GM19025 (cell line): Measurements from ENCODE around the gene C6orf47.

Experiments
- ATAC-seq: cut with Tn5 transposase; IDR thresholded peaks from one replicate; pipeline ENCODE4 v1.9.1; 2021; ENCODE audit warnings: mild to moderate bottlenecking, low read depth, moderate library complexity; ENCODE audit not compliant: unreplicated experiment

The C6orf47 gene

DNA sequence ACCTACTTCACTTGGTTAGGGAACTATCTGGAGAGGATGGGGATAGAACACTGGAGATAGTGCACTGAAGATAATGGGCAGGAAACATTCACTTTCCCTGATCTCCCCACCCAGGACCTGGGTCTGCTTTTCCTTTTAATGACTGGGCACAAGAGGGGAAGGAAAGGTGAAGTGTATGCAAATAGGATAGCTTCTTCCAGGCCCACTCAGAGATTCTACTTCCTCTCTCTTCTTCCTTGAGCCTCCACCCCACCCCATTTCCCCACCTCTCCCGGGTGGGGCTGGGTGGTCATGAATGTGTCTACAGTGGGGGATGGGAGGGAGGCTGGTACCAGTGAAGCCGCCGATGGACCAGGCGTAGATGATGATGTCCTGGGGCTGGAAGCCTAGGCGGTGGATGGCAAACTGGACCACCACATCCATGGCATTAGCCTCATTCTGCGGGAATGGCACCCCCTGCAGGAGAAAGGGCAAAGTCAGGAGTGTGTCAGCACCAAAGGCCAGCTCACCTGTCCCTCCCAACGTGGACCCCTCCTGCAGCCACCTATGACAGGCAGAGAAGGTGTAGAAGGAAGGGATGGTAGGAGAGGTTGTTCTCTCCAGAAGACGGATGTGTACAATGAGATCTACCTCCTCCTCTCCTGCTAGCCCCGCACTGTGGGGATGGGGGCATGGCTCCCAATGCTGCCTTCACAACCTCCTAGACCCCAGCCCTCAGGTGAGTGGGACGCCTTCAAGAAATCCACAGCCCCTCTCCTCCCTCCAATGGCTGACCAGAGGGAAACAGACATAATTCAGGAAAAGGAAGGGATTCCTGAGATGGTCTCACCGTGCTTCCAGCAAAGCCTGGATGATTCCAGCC, 28.9 kb upstream of the C6orf47 start:
- ATAC-seq, result no peak

DNA sequence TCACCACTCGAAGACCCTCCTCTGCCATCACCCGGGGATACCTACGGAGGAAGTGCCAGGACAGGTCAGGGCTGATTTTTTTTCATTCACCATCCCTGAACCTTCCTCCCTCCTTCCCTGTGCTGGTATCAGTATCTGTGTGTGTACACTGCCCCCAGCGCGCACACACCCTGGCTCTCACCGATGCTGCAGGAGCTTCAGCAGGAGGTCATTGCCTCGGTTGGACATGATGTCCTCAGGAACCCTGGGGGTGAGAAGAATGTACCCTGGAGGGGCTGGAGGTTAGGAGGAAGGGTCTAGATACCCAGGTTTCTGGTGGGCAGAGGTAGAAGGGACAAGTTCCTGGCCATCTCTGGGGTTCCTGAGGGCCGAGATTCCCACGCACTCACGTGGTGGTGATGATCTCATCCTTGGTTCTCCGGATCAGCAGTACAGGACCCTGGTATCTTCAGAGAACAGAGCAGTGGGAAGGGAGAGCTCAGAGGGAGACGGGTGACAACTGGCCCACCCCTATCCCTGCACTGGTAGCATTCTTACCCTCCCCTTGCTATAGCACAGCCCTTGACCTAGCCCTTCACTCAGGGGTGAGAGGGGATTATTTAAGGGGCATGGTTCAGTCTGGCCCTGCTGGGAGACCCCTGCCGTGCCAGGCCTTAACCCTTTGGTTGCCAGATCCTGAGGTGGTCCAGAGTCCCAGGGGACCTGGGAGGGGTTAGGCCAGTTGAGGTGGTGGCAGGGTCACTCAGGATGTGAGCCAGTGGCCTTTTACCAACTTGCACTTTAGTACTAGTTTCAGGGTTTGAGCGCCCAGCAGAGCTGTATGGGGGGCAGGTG, 27.5 kb upstream of the C6orf47 start:
- ATAC-seq, result no peak

DNA sequence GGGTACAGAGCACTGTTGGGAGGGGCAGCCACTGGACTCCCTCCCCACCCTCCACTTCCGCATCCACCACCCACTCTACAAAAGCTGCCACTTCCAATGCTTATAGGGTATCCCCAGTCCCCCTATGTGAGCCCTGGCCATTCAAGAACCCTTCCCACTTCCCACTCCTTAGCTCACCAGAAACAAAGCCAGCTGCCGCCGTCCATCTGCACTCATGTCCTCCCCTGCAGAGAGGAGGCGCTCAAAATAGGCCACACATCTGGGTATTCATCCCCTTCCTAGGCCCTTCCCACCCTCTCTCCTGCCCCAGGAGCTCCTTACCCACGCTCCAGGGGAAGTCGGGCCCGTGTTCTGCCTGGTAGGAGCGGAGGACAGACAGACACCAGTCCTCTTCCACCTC, 26.7 kb upstream of the C6orf47 start:
- ATAC-seq, result no peak

DNA sequence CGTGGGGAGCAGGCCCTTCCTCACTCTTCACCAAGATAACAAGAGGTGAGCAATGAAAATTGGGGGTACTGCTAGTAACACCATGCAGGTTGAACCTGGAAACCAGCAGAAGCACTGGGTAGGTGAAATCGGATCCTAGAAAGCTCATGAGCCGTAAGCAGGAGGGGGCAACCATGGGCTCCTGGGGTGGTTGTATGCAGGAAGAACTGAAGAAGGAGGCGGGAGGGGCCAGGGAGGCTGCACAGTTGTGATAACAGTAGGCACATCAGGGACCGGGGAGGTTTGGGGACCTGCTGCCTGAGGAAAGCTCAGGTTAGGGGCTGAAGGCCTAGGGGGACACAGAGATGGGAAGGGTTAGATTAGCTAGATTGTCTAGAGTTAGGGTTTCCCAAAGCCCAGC, 25.9 kb upstream of the C6orf47 start:
- no peak for ATAC-seq

DNA sequence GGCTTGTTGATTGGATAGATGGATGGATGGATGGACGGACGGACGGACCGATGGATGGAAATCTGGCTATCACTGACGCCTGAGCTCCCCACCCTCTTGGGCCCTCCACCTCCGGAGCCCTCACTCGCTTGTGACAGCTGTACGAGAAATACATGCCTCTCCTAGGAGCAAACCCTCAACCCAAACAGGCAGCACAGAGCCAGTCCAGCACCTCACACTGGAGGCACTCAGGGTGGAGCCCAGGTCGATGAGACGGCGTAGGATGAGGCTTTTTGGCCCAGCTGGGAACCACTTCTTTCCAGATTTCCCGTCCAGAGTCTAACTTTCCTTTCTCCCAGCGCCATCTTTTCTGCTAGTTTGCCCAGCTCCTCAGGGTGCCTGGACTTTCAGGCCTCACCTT, 23.0 kb upstream of the C6orf47 start:
- no peak for ATAC-seq

DNA sequence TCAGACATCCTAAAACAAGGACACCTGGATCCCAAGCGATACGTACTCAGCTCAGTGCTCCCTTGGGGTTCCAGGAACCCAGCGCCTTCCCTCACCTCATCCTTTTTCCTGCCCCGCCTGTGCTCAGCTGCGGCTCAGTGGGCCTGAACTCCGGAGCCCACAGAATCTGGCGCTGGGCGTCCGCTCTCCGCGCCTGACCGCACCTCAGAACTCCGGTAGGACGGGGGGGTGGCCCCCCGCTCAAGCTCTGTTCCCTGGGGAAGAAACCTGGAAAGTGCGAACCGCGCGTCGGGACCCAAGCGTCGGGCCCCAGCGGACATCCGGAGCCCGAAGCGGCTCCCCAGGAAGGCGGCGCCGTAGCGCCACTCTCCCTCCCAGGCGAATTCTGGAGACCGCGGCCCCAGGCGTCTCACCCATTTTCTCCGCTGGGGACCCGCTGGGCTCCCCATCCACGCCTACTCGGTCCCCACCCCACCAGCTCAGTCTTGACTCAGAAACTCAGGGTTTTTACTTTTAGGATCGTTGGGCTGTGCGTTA, 20.6 kb upstream of the C6orf47 start:
- no peak for ATAC-seq

DNA sequence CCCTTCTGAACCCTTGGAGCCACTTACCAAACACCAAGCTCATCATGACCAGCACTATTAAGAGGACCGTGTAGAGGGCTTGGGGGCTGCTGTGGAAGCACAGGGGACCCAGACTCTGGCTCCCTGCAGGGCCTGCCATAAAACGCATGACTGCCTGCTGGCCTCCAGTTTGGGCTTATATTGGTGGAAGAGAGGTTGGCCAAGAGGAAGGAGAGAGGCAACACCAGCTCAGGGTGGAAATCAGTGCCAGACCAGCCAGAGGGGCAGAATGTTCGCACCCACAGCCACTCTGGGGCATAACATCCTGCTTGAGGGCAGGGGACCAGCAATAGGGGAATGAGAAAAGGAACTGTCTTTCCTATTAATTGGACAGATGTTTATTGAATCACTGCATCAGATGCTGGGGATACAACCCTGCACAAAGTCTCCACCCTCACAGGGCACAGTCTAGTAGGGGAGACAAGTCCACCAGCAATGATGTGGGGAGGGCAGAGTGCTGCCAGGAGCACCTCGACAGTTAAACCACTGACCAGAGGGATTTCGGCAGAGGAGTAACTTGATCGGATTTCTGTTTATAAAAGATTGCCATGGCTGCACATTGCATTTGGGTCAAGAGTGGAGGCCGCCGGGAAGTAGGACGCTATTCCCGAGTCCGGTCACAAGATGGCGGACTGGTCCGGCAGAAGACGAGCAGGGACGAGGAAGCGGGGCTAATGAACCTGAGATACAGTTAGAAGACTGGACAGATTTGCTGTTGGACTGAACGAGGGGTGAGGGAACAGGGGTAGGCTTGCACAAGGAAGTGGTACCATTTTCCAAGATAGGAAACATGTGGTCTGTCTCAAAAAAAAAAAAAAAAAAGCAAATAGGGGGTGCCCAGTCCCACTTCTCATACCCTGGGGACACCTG, 19.9 kb upstream of the C6orf47 start, which contains the start of gene LY6G5C:
Gene LY6G5C (minus strand): TSS at position 842 of the 909 bp plus-strand sequence. CDS start 694 bp downstream, at position 148.
- no peak for ATAC-seq

DNA sequence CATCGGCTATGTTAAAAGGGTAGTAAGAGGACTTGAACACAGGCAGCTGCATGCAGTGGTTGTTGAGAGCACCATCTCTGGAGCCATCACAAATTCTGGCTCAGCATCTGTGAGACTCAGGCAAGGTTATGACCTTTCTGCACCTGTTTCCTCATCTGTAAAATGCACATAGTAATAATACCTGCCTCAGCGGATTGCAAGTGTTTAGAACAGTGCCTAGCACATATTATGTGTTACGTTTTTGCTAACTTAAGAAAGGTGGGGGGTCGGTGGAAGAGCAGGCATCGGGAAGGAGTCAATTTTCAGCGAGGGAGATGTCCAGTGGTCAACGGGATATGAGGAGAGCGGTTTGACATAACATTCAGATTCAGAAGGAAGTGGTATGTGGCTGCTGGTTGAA, 17.4 kb upstream of the C6orf47 start:
- no peak for ATAC-seq

DNA sequence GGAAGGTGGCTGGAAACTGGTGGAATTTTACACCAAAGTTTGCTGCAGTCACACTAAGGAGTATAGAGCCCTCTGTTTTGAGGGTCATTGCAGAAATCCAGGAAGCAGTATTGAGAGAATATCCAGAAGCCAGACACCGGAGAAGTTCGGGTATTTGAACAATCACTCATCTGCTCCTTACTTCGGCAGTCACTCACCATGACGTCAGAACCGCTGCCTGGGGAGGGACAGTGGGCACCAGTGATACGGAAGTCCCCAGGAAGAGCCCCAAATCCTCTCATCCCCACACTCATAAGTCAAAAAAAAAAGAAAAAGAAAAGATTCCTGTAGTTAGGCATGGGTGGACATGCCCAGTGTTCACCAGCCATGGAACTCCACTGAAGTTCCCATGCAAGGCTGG, 16.3 kb upstream of the C6orf47 start:
- no peak for ATAC-seq

DNA sequence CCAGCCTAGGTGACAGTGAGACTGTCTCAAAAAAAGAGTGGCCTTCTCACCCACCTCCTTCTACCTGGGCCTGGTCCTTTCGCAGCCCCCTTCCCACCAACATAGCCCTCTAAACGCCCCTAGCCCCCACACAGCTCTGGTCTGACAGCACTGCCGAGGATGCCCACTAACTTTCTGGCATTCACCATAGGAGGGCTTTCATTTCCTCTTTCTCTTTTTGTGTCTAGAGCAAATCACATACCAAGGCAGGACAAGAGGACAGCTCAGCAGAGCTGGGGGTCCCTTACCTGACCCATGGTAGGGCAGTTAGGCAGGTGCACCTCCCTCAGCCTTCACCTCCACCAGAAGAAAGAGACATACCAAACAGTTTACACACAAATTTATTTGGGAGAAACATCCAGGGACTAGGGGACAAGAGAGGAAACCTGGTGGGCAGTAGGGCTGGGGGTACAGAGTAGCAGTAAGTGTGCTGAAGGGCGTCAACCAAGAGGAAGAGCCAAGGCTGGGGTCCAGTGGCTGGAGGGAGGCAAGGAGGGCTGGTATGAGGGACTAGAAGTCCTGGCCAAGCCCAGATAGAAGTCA, 15.8 kb upstream of the C6orf47 start:
- no peak for ATAC-seq

DNA sequence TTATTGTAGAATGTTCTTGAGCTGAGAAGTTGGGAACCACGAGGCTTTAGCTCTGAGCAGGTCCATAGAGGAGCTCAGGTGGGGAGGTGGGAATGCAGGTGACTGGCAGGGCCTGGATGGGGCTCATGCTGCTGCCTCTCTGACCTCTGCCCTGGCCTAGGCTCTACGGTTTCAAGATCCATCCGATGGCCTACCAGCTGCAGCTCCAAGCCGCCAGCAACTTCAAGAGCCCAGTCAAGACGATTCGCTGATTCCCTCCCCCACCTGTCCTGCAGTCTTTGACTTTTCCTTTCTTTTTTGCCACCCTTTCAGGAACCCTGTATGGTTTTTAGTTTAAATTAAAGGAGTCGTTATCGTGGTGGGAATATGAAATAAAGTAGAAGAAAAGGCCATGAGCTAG, 9.1 kb upstream of the C6orf47 start, which contains the start of gene LY6G5B:
Gene LY6G5B (plus strand): TSS at position 301 of the 400 bp plus-strand sequence. CDS start 975 bp downstream, outside the sequence.
- ATAC-seq, result no peak

DNA sequence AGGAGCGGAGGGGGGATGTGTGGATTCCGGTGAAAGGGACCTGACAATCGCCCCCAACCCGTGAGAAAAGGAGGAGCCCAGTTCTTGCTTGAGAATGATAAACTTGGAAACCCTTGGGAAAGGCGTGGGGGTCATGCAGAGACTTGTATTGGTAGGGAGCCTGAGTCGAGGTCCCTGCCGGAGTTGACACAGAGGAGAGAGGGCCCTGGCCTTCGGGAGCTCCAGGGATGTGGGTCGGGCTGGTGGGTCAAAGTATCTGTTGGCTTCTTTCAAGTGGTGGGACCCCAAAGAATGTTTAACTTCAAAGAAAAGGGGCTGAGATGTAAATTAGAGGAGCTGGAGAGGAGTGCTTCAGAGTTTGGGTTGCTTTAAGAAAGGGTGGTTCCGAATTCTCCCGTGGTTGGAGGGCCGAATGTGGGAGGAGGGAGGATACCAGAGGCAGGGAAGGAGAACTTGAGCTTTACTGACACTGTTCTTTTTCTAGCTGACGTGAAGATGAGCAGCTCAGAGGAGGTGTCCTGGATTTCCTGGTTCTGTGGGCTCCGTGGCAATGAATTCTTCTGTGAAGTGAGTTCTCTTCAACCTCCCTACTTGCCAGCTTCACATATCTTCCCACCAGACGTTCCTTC, 5.9 kb upstream of the C6orf47 start:
- no peak for ATAC-seq

DNA sequence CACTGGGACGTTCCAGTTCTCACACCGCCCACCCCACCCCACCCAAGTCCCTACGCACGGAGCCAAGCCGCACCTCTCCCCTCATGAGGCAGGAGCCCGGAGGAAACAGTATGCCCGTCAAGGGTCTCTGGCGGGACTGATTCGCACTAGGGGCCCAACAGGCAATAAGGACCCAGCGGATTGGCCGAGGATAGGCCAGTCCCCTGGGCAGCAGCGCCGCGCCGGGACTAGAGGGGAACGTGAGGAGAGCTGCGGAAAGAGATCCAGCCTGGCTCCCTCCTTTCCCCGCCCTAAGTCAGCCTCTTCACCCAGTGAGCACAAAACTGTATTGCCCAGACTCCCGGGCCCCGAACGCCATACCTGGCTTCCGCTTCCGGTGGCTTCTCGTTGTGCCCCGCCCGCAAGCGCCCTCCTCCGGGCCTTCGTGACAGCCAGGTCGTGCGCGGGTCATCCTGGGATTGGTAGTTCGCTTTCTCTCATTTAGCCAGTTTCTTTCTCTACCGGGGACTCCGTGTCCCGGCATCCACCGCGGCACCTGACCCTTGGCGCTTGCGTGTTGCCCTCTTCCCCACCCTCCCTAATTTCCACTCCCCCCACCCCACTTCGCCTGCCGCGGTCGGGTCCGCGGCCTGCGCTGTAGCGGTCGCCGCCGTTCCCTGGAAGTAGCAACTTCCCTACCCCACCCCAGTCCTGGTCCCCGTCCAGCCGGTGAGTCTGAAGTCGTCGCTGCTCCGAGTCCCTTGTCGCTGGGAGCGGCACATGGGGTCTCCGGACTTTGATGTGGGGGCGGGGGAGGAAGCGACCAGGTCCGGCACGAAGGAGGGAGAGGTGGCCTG, 5.1 kb upstream of the C6orf47 start, which contains the start of gene CSNK2B:
Gene CSNK2B (plus strand): TSS at position 580 of the 836 bp plus-strand sequence. CDS start 752 bp downstream, outside the sequence.
- ATAC-seq, result peak; percentile 83

DNA sequence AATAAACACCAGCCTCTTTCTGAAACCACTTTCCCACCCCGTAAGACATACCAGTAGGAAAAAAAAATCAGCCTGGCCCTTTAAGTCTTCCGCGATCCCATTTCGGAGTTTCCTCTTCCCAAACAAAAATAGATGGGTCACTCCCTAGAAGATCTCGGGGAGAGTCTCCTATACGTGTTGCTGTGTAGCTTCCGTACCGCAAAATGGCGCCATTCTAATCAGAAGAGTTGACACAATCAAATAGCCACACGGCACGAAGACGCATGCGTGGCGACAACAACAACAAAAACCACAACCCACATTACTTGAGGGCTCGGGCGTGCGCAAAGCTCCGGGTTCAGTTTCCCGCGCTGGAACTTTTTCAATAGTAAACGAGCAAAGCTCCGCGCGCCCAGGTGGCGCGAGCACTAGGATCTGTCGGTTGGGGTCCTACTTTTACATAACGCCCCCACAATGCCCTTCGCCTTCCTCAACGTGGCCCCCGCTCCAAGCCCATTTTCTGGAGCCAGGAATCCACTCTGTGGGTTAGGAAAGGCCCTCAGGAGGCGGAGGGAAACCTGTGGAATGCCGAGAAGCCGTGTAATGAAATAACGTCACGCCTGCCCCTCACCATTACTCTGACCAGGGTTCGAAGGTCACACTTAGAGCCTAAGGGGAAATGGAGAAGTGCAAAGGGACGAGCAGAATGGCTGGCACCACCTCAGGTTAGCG, 4.4 kb upstream of the C6orf47 start, which contains the start of gene GPANK1:
Gene GPANK1 (minus strand): TSS at position 208 of the 711 bp plus-strand sequence. CDS start 519 bp downstream, outside the sequence.
- peak; percentile 34 for ATAC-seq

DNA sequence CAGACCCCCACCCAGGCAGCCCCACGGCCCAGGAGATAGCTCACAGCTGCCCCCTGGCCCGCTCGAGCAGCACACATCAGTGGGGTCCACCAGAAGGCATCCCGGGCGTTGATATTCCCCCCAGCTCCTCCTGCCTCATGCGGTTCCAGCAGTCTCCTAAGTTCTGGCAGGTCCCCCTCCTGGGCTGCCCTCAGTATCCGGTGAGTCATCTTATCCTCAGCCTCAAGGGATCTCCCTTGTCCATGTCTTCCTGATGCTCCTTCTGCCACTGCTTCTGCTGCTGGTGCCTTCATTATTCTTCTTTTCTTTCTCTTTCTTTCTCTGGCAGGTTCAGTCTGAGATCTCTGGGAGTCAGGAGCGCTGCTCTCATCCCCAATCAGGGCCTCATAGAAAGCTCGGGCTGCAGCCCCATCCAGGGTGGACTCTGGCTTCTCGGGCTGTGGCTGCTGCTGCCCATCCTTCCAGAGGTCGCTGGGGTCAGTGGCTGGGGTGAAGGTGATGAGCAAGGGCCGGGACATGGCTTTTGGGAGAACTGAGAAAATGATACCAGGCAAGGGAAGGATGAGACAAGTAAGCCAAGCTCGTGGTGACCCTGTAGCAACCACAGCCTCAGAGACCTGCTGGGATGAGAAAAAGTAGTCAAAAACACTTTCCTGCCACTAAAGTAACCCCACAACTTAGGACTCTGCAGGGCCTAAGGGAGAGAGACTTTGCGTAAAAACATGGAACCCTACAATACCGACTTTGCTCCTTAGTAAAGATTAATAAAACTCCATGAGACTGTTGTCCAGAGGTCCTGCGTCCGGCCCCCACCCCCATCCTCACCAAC, 3.6 kb upstream of the C6orf47 start:
- no peak for ATAC-seq

DNA sequence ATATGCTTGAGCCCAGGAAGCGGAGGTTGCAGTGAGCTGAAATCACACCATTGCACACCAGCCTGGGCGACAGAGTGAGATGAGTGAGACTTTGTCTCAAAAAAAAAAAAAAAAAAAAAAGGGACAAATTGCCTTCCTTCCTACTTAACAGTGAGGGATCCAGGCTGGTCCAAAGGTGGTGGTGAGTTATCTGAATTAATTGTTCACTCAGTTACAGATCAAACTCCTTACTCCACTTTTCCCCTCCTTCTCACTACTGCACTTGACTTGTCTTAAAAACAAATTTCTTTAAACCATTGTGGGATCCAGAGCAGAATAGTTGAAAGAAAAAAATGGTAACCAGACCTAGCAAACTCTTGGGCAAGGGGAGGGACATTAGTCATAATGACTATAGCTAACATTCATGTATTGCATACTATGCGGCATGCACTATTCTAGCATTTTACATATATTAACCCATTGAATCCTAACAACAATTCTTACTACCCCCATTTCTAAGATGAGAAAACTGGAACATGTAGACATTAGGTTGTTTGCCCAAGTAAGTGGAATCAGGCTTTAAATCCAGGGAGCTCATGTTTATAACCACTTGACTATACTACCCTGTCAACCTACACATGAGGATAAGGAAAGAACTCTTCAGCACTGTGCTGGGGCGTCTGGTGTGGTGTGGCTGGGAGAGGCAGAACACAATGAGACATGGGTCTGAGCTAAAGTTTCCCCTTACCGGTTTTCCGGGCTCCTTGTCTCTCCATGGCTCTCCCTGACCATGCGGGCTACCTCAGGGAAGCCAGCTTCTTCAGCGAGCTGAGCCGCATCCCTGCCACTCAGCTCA, 2.8 kb upstream of the C6orf47 start:
- ATAC-seq, result no peak
